Loucy (cell line): ENCODE data around the gene CPA1.

Experiments
- H2AFZ ChIP-seq: fragments of 200-600 bp; sonication (generic); 2 replicates; pipeline ENCODE4 v1.6.0; 2016; ENCODE audit warnings: antibody characterized with exemption, mild to moderate bottlenecking, low read length, moderate library complexity
- H3F3A ChIP-seq: fragments of 200-600 bp; 2 replicates; pipeline ENCODE4 v1.6.0; 2016; ENCODE audit warnings: antibody characterized with exemption, low read depth, mild to moderate bottlenecking
- H3K27me3 ChIP-seq: fragments of 200-600 bp; sonication (generic); 2 replicates; pipeline ENCODE4 v1.6.1; 2014; ENCODE audit warnings: low read length, mild to moderate bottlenecking; ENCODE audit not compliant: insufficient read depth, poor library complexity, severe bottlenecking
- H3K36me3 ChIP-seq: fragments of 200-600 bp; sonication (generic); 2 replicates; pipeline ENCODE4 v1.6.1; 2016; ENCODE audit warnings: low read length; ENCODE audit not compliant: insufficient read depth
- H3K4me1 ChIP-seq: fragments of 200-600 bp; sonication (generic); 2 replicates; pipeline ENCODE4 v1.5.1; 2014; ENCODE audit warnings: low read length, mild to moderate bottlenecking; ENCODE audit not compliant: insufficient read depth, poor library complexity, severe bottlenecking
- H3K4me2 ChIP-seq: fragments of 200-600 bp; sonication (generic); 2 replicates; pipeline ENCODE4 v1.6.0; 2014; ENCODE audit warnings: antibody characterized with exemption, low read length, low read depth, mild to moderate bottlenecking; ENCODE audit not compliant: poor library complexity, severe bottlenecking
- H3K4me3 ChIP-seq: fragments of 200-600 bp; sonication (generic); 2 replicates; pipeline ENCODE4 v1.5.1; 2014; ENCODE audit warnings: low read length, mild to moderate bottlenecking, mixed read lengths; ENCODE audit not compliant: poor library complexity, severe bottlenecking
- H3K79me2 ChIP-seq: fragments of 200-600 bp; sonication (generic); 2 replicates; pipeline ENCODE4 v1.6.1; 2014; ENCODE audit warnings: low read length; ENCODE audit not compliant: insufficient read depth
- H3K9ac ChIP-seq: fragments of 200-600 bp; sonication (generic); 2 replicates; pipeline ENCODE4 v1.6.0; 2014; ENCODE audit warnings: mild to moderate bottlenecking, low read depth, low read length, moderate library complexity; ENCODE audit not compliant: poor library complexity, severe bottlenecking
- H3K9me2 ChIP-seq: fragments of 200-600 bp; sonication (generic); replicated peaks from 2 replicates; pipeline ENCODE4 v1.6.1; 2016; ENCODE audit warnings: low read depth, low read length, mixed read lengths
- H3K9me3 ChIP-seq: fragments of 200-600 bp; sonication (generic); 2 replicates; pipeline ENCODE4 v1.6.1; 2014; ENCODE audit warnings: mild to moderate bottlenecking, antibody characterized with exemption, low read length, low read depth; ENCODE audit not compliant: insufficient read depth
- H4K20me1 ChIP-seq: fragments of 200-600 bp; sonication (generic); 2 replicates; pipeline ENCODE4 v1.6.0; 2014; ENCODE audit warnings: antibody characterized with exemption, low read length, mild to moderate bottlenecking; ENCODE audit not compliant: insufficient read depth, poor library complexity, severe bottlenecking
- CTCF ChIP-seq: fragments of 200-600 bp; sonication (generic); conservative IDR thresholded peaks from 2 replicates; pipeline ENCODE4 v1.5.1; 2014; ENCODE audit warnings: mild to moderate bottlenecking, antibody characterized with exemption, low read length
- EZH2phosphoT487 ChIP-seq: fragments of 200-600 bp; IDR thresholded peaks from 2 replicates; pipeline ENCODE4 v1.6.1; 2018; ENCODE audit warnings: antibody characterized with exemption, mild to moderate bottlenecking, moderate library complexity, borderline replicate concordance

The CPA1 gene

GRCh38 chr7:130356121-130356875, 24.0 kb upstream of the CPA1 start:
- Histone ChIP-seq H3K4me2 (no peak overlapping the region), H2AFZ (no peak overlapping the region), H3K4me3 (no peak overlapping the region), H3K79me2 (no peaks in the 10 kb centered on the region), H3K9me3 (no peaks in the 10 kb centered on the region), H3K36me3 (no peaks in the 10 kb centered on the region), H3K4me1 (no peaks in the 10 kb centered on the region), H3K9ac (no peak overlapping the region), H3K27me3 (no peaks in the 10 kb centered on the region), H3F3A (no peaks in the 10 kb centered on the region), H4K20me1 (no peaks in the 10 kb centered on the region), H3K9me2 (no peaks in the 10 kb centered on the region)
- no peak for TF ChIP-seq CTCF
- TF ChIP-seq EZH2phosphoT487, result no peak

- no peak overlapping the region for H2AFZ ChIP-seq
Measured at GRCh38 chr7:130356876-130357611, 23.2 kb upstream of the CPA1 start.

GRCh38 chr7:130358471-130358870, 21.8 kb upstream of the CPA1 start:
- no peak overlapping the region for H3K4me3 ChIP-seq
- no peaks in the 10 kb centered on the region for H4K20me1 ChIP-seq
- H3K9me2 ChIP-seq, result no peaks in the 10 kb centered on the region
- H3F3A ChIP-seq, result no peaks in the 10 kb centered on the region
- H3K9ac ChIP-seq, result no peak overlapping the region
- no peaks in the 10 kb centered on the region for H3K36me3 ChIP-seq
- no peaks in the 10 kb centered on the region for H3K4me1 ChIP-seq
- no peak overlapping the region for H3K4me2 ChIP-seq
- no peak overlapping the region for H2AFZ ChIP-seq
- TF ChIP-seq EZH2phosphoT487 (no peak), CTCF (no peak; the same call in 1 of the 2 replicates)
- H3K9me3 ChIP-seq, result no peaks in the 10 kb centered on the region
- H3K79me2 ChIP-seq, result no peaks in the 10 kb centered on the region
- no peaks in the 10 kb centered on the region for H3K27me3 ChIP-seq

More at GRCh38 chr7:130356876-130357611, 23.2 kb upstream of the CPA1 start:
- no peaks in the 10 kb centered on the region for H3K4me1 ChIP-seq
- no peaks in the 10 kb centered on the region for H3F3A ChIP-seq
- no peak overlapping the region for H3K4me3 ChIP-seq
- no peaks in the 10 kb centered on the region for H3K27me3 ChIP-seq
- no peak for TF ChIP-seq EZH2phosphoT487
- TF ChIP-seq CTCF, result no peak
- H3K9me2 ChIP-seq, result no peaks in the 10 kb centered on the region
- H3K36me3 ChIP-seq, result no peaks in the 10 kb centered on the region
- no peaks in the 10 kb centered on the region for H3K79me2 ChIP-seq
- H3K9me3 ChIP-seq, result no peaks in the 10 kb centered on the region
- H3K9ac ChIP-seq, result no peak overlapping the region
- no peak overlapping the region for H3K4me2 ChIP-seq
- H4K20me1 ChIP-seq, result no peaks in the 10 kb centered on the region
